ENCODE data around the gene DCTN5.

GRCh38 chr16:23679274-23679985 is 38.2 kb downstream of the DCTN5 start:
- TF ChIP-seq POLR2A (IDR thresholded peaks at IDR 0.05; ENCODE audit: low read length) (no peak), GATA1 (IDR thresholded peaks at IDR 0.05; ENCODE audit: low read depth, low read length) (no peak)
